Colonic mucosa (tissue), 4 donors: Measurements from ENCODE around the gene TMEM272. TPM values are rescaled to one million over a fixed set of nuclear protein-coding genes. Genes with fewer than 3 reads are reported as not detected.

Source experiments
- DNase-seq: peaks from one replicate; pipeline ENCODE4 v3.0.0-alpha.2; 2020
- H3K27ac ChIP-seq: fragments of 200-600 bp; one replicate; pipeline ENCODE4 v1.8.0; 2021
- H3K27me3 ChIP-seq: fragments of 200-600 bp; one replicate; pipeline ENCODE4 v1.8.0; 2021
- H3K36me3 ChIP-seq: fragments of 200-600 bp; one replicate; pipeline ENCODE4 v1.8.0; 2021
- H3K4me1 ChIP-seq: fragments of 200-600 bp; one replicate; pipeline ENCODE4 v1.8.0; 2021; ENCODE audit warnings: mild to moderate bottlenecking
- H3K4me3 ChIP-seq: fragments of 200-600 bp; one replicate; pipeline ENCODE4 v1.8.0; 2021
- H3K9ac ChIP-seq, 2 donors: one replicate each; pipeline ENCODE4 v1.7.0; 2013; ENCODE audit warnings: control low read depth in 2 of 2, low read depth in 2 of 2, low read length in 2 of 2
- H3K9me3 ChIP-seq: fragments of 200-600 bp; one replicate; pipeline ENCODE4 v1.8.0; 2021
- CTCF ChIP-seq: fragments of 200-600 bp; IDR thresholded peaks from one replicate; pipeline ENCODE4 v1.8.0; 2022; ENCODE audit warnings: antibody characterized with exemption, mild to moderate bottlenecking
- intact Hi-C: fragments of 100-400 bp; cut with DNase I; formaldehyde crosslinking; loops from one replicate; pipeline ENCODE4 v1.14.1; 2022
- total RNA-seq, 2 donors: library from RNA; stranded (reverse); fragmentation: NEBNext Ultra II Directional in 1 of 2; extraction: Animal tissue kit (Norgen Biotek cat#: 25700) in 1 of 2; gene quantifications; one replicate each; pipeline ENCODE4 v1.2.1, GENCODE V29; 2021
- donor health status: healthy.
- donor health status: DM: no; HTN: no; CAD: no.
- donor health status: DM: no; HTN: no; CAD: no.

The TMEM272 gene
- total RNA-seq, 2 donors from 2014 or later, result 0.12 TPM; not detected in 1

GRCh38 chr13:51865838-51866237, 20.9 kb upstream of the TMEM272 start:
- Histone ChIP-seq H3K36me3 (no peaks in the 10 kb centered on the region), H3K27ac (no peak overlapping the region)

GRCh38 chr13:51862957-51863356, 18.0 kb upstream of the TMEM272 start:
- no peak for TF ChIP-seq CTCF
- Histone ChIP-seq H3K4me1 (no peaks in the 10 kb centered on the region), H3K27ac (no peak overlapping the region), H3K36me3 (no peaks in the 10 kb centered on the region), H3K27me3 (no peaks in the 10 kb centered on the region), H3K4me3 (no peak overlapping the region), H3K9me3 (no peaks in the 10 kb centered on the region), H3K9ac (no peak overlapping the region)
- no peak for DNase-seq
- intact Hi-C loops, result no loop called here

More at GRCh38 chr13:51865838-51866237, 20.9 kb upstream of the TMEM272 start:
- H3K27me3 ChIP-seq, result no peaks in the 10 kb centered on the region
- H3K4me1 ChIP-seq, result no peaks in the 10 kb centered on the region
- no peak for DNase-seq
- H3K9me3 ChIP-seq, result no peaks in the 10 kb centered on the region
- TF ChIP-seq CTCF, result no peak
- H3K9ac ChIP-seq, result no peak overlapping the region
- no peak overlapping the region for H3K4me3 ChIP-seq
- intact Hi-C loops, result no loop called here

GRCh38 chr13:51861723-51862300, 16.8 kb upstream of the TMEM272 start, which contains the start of gene CCDC70:
TSS of gene CCDC70 (plus strand) at chr13:51861969. CDS start at chr13:51865412, 3,443 bp downstream.
- H3K4me3 ChIP-seq, result no peak within 1 kb of the TSS
- DNase-seq, result no peak
- intact Hi-C loops, result no loop called here
- TF ChIP-seq CTCF, result no peak
- H3K27me3 ChIP-seq, result no peaks in the 10 kb centered on the region
- no peak within 1 kb of the TSS for H3K9ac ChIP-seq
- no peaks in the 10 kb centered on the region for H3K9me3 ChIP-seq
- H3K4me1 ChIP-seq, result no peaks in the 10 kb centered on the region
- H3K36me3 ChIP-seq, result no peaks in the 10 kb centered on the region
- no peak within 1 kb of the TSS for H3K27ac ChIP-seq

DNA sequence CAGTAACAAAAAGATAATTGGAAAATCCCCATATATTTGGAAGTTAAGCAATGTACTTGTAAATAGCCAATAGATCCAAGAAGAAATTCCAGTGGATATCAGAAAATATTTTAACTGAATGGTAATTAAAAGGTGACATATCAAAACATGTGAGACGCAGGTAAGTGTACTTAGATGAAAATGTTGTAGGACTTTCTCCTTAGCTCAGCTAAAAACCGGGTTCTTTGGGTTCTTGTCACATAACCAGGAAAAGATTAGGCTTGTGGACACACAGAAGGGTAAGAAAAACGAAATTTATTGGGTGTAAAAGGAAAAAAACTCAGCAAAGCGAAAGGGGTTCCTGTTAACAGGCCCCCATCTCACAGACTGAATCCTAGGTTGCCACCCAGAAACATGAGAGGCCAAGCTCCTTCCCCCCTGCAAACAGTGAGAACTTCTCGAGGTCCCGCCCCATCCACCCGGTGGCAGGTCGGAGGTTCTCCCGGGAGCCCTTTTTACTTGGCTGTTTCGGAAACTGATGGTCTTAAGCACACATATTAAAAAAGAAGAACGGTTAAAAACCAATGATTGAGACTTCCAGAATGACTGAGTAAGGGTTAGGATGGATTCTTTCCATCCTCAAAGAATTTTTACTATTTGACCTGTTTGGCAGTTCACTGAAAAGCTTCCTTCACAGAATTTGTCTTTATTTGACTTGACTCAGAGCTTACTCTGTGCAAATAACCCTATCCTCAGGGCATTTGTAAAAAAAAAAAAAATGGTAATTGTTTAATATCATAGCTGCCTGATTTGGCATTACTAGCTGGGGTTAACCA, 13.7 kb upstream of the TMEM272 start:
- intact Hi-C loops, result no loop called here
- DNase-seq, result no peak
- TF ChIP-seq CTCF, result no peak
- Histone ChIP-seq H3K4me3 (no peak overlapping the region), H3K36me3 (no peaks in the 10 kb centered on the region), H3K9me3 (no peaks in the 10 kb centered on the region), H3K27ac (no peak overlapping the region), H3K9ac (no peak overlapping the region), H3K4me1 (no peaks in the 10 kb centered on the region), H3K27me3 (no peaks in the 10 kb centered on the region)

DNA sequence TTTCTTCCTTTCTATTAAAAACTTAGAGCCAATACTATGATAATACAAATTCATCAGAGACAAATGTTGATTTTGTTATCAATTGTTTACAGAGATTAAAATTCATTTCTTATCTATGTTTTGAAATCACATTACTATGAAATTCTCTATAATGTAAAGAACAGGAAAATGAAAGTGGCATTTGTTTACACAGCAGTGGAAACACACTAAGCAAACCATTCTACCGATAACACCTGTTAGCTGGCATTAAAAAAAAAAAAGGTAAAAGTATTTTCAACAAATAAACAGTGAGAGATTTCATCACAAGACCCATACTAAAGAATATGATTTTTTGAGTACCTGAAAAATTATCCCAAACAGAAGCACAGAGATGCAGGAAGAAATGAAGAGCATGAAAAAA, 12.0 kb upstream of the TMEM272 start:
- DNase-seq, result no peak
- no peak overlapping the region for H3K27ac ChIP-seq
- no peaks in the 10 kb centered on the region for H3K9me3 ChIP-seq
- H3K27me3 ChIP-seq, result no peaks in the 10 kb centered on the region
- H3K9ac ChIP-seq, result no peak overlapping the region
- intact Hi-C loops, result no loop called here
- H3K36me3 ChIP-seq, result no peaks in the 10 kb centered on the region
- no peaks in the 10 kb centered on the region for H3K4me1 ChIP-seq
- H3K4me3 ChIP-seq, result no peak overlapping the region
- no peak for TF ChIP-seq CTCF
